GM23248 (cell line): ENCODE measurements around the gene RBM43.

ENCODE experiments used
- EZH2 ChIP-seq: fragments of 200-600 bp; sonication (generic); IDR thresholded peaks from 2 replicates; pipeline ENCODE4 v1.6.1; 2018; ENCODE audit warnings: antibody characterized with exemption, mild to moderate bottlenecking; ENCODE audit not compliant: insufficient read depth, poor library complexity, severe bottlenecking
- EZH2phosphoT487 ChIP-seq: fragments of 200-600 bp; sonication (generic); IDR thresholded peaks from 2 replicates; pipeline ENCODE4 v1.6.1; 2018; ENCODE audit warnings: antibody characterized with exemption, moderate library complexity, mild to moderate bottlenecking, low read depth; ENCODE audit not compliant: insufficient read depth

DNA sequence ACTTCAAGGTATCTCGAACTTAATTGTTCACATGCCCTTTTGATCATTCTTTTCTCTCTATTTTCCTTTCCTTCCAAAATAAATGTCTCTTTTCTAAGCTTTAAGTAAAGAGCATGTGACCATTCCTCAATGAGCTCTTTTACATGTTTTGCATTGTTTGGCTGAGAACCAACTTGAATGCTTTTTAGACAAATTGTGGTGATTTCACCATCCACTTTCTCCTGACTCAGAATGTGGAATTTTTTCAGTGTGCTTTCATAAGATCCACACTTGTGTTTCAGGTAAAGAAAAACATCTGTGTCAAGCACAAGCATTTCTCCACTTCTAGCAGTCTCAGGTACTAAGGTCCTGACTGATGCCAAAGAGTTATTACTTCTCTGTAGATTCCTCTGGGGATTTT is 10.7 kb downstream of the RBM43 start:
- no peak for TF ChIP-seq EZH2
- no peak for TF ChIP-seq EZH2phosphoT487
